Neural progenitor cell (in vitro differentiated cells): ENCODE data around the gene DUSP8. TPM values are rescaled to one million over a fixed set of nuclear protein-coding genes. Genes with fewer than 3 reads are reported as not detected.

Experiments used
- DNase-seq: peaks from one replicate; pipeline ENCODE4 v3.0.0-alpha.2; 2016; ENCODE audit warnings: low spot score
- H2AFZ ChIP-seq: fragments of 200-600 bp; sonication (generic); replicated peaks from 2 replicates; pipeline ENCODE4 v1.6.1; 2016; ENCODE audit warnings: antibody characterized with exemption
- H3F3A ChIP-seq: fragments of 200-600 bp; sonication (generic); 2 replicates; pipeline ENCODE4 v1.6.1; 2016; ENCODE audit warnings: antibody characterized with exemption, low read depth
- H3K27ac ChIP-seq: fragments of 200-600 bp; sonication (generic); 2 replicates; pipeline ENCODE4 v1.5.1; 2016; ENCODE audit warnings: mild to moderate bottlenecking
- H3K27me3 ChIP-seq: fragments of 200-600 bp; sonication (generic); 2 replicates; pipeline ENCODE4 v1.6.1; 2016; ENCODE audit warnings: mild to moderate bottlenecking, moderate library complexity
- H3K36me3 ChIP-seq: fragments of 200-600 bp; sonication (generic); 2 replicates; pipeline ENCODE4 v1.5.1; 2016
- H3K4me1 ChIP-seq: fragments of 200-600 bp; sonication (generic); 2 replicates; pipeline ENCODE4 v1.6.1; 2016; ENCODE audit warnings: mixed run types
- H3K4me2 ChIP-seq: fragments of 200-600 bp; sonication (generic); 2 replicates; pipeline ENCODE4 v1.6.1; 2016
- H3K4me3 ChIP-seq: fragments of 200-600 bp; sonication (generic); 2 replicates; pipeline ENCODE4 v1.5.1; 2016
- H3K79me2 ChIP-seq: fragments of 200-600 bp; sonication (generic); 2 replicates; pipeline ENCODE4 v1.6.1; 2016; ENCODE audit warnings: low read depth
- H3K9ac ChIP-seq: fragments of 200-600 bp; sonication (generic); 2 replicates; pipeline ENCODE4 v1.6.1; 2016
- H3K9me3 ChIP-seq: fragments of 200-600 bp; sonication (generic); 2 replicates; pipeline ENCODE4 v1.5.1; 2016; ENCODE audit warnings: low read depth
- H4K20me1 ChIP-seq: fragments of 200-600 bp; sonication (generic); 2 replicates; pipeline ENCODE4 v1.6.1; 2016; ENCODE audit warnings: low read depth
- H3K27ac Mint-ChIP-seq: 3 replicates; pipeline ENCODE4 v1.8.0; 2021; ENCODE audit warnings: mixed read lengths
- H3K27me3 Mint-ChIP-seq: 2 replicates; pipeline ENCODE4 v1.8.0; 2022; ENCODE audit warnings: low read depth, mild to moderate bottlenecking, inconsistent platforms, moderate library complexity, mixed read lengths; ENCODE audit not compliant: insufficient read depth
- H3K36me3 Mint-ChIP-seq: 3 replicates; pipeline ENCODE4 v1.8.0; 2021; ENCODE audit warnings: mixed read lengths
- H3K4me1 Mint-ChIP-seq: 3 replicates; pipeline ENCODE4 v1.8.0; 2021; ENCODE audit warnings: mixed read lengths
- H3K4me3 Mint-ChIP-seq: 3 replicates; pipeline ENCODE4 v1.8.0; 2021; ENCODE audit warnings: mild to moderate bottlenecking, moderate library complexity, mixed read lengths
- H3K9me3 Mint-ChIP-seq: 3 replicates; pipeline ENCODE4 v1.8.0; 2020; ENCODE audit warnings: mixed read lengths
- EZH2 ChIP-seq: fragments of 200-600 bp; sonication (generic); IDR thresholded peaks from 2 replicates; pipeline ENCODE4 v1.6.1; 2017; ENCODE audit warnings: antibody characterized with exemption, mild to moderate bottlenecking, moderate library complexity
- EZH2phosphoT487 ChIP-seq: fragments of 200-600 bp; sonication (generic); IDR thresholded peaks from 2 replicates; pipeline ENCODE4 v1.6.1; 2017; ENCODE audit warnings: antibody characterized with exemption
- total RNA-seq: library from RNA; depleted of rRNA; stranded (reverse); fragments of >200 nt; gene quantifications from 2 replicates; pipeline ENCODE4 v1.2.3, GENCODE V29; 2015; ENCODE audit warnings: low replicate concordance
- TF ChIP-seq, protein P1 (sequence below): fragments of 200-600 bp; sonication (generic); IDR thresholded peaks from 2 replicates; pipeline ENCODE4 v1.5.1; 2017; ENCODE audit warnings: antibody characterized with exemption, mild to moderate bottlenecking

Gene DUSP8, protein sequence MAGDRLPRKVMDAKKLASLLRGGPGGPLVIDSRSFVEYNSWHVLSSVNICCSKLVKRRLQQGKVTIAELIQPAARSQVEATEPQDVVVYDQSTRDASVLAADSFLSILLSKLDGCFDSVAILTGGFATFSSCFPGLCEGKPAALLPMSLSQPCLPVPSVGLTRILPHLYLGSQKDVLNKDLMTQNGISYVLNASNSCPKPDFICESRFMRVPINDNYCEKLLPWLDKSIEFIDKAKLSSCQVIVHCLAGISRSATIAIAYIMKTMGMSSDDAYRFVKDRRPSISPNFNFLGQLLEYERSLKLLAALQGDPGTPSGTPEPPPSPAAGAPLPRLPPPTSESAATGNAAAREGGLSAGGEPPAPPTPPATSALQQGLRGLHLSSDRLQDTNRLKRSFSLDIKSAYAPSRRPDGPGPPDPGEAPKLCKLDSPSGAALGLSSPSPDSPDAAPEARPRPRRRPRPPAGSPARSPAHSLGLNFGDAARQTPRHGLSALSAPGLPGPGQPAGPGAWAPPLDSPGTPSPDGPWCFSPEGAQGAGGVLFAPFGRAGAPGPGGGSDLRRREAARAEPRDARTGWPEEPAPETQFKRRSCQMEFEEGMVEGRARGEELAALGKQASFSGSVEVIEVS
- 0.09 and 0.28 TPM in 2 replicates for total RNA-seq

DNA sequence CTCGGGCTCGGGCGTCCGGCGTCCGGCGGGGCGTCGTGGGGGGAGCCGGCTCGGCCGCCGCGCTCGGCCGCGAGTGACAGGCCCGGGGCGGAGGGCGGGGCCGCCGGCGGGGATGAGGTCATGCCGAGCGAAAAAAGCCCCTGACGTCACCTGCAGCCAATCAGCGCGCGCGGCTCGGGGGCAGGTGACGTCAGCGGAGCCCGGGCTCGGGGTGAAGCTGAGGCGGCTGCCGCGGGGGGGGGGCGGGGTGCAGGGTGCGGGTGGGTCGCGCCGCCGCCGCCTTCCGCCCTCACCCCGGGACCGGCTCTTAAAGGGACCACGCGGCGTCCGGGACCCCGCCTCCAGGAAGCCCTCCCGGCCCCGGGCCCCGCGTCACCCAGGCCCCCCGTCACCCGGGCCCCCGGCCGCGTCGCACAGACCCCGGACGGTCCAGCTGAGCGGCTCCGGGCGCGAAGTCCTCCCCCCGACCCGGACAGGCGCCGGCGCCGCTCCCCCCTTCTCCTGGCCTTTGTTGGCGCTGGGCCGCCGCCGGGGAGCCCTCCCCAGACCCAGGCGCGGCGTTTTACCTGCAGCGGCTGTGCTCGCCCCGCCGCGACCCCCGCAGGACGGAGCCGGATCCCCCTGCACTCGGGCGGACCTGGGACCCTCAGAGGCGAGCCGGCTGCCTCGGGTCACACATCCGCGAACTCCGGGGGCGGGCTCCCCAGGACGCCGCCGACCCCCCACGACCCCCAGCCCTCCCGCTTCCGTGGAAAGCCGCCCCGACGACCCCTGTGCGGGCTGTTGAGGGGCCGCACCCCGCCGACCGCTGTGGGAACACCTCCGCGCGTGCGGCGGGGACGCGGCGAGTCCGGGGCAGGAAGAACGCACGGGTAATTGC lies at the start of gene DUSP8:
TSS of gene DUSP8 (minus strand) at position 75 of the 880 bp plus-strand sequence. CDS start 6,445 bp downstream, outside the sequence.
- peak; percentile 92 for DNase-seq
- Histone ChIP-seq H3K79me2 (no peaks in the 10 kb centered on the region), H3K4me1 (peaks cover 25% of the 10 kb centered on the region), H2AFZ (no peak within 1 kb of the TSS), H3K4me2 (peak within 1 kb of the TSS; percentile 86), H3K9ac (peak within 1 kb of the TSS; percentile 45), H3K9me3 (no peaks in the 10 kb centered on the region), H3K36me3 (no peaks in the 10 kb centered on the region), H3K4me3 (peak within 1 kb of the TSS; percentile 62), H3K27me3 (peaks cover 86% of the 10 kb centered on the region), H3K27ac (no peak within 1 kb of the TSS), H3F3A (peaks cover 23% of the 10 kb centered on the region), H4K20me1 (peaks cover 38% of the 10 kb centered on the region)
- TF ChIP-seq, protein P1, sequence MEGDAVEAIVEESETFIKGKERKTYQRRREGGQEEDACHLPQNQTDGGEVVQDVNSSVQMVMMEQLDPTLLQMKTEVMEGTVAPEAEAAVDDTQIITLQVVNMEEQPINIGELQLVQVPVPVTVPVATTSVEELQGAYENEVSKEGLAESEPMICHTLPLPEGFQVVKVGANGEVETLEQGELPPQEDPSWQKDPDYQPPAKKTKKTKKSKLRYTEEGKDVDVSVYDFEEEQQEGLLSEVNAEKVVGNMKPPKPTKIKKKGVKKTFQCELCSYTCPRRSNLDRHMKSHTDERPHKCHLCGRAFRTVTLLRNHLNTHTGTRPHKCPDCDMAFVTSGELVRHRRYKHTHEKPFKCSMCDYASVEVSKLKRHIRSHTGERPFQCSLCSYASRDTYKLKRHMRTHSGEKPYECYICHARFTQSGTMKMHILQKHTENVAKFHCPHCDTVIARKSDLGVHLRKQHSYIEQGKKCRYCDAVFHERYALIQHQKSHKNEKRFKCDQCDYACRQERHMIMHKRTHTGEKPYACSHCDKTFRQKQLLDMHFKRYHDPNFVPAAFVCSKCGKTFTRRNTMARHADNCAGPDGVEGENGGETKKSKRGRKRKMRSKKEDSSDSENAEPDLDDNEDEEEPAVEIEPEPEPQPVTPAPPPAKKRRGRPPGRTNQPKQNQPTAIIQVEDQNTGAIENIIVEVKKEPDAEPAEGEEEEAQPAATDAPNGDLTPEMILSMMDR: no peak
- peak; percentile 97 for TF ChIP-seq EZH2
- peak; percentile 94 for TF ChIP-seq EZH2phosphoT487
- Mint-ChIP-seq H3K36me3 (no peaks in the 10 kb centered on the region), H3K27ac (no peak within 1 kb of the TSS), H3K9me3 (no peaks in the 10 kb centered on the region), H3K4me1 (peaks cover 15% of the 10 kb centered on the region), H3K4me3 (peak within 1 kb of the TSS; percentile 74), H3K27me3 (peaks cover 36% of the 10 kb centered on the region)

DNA sequence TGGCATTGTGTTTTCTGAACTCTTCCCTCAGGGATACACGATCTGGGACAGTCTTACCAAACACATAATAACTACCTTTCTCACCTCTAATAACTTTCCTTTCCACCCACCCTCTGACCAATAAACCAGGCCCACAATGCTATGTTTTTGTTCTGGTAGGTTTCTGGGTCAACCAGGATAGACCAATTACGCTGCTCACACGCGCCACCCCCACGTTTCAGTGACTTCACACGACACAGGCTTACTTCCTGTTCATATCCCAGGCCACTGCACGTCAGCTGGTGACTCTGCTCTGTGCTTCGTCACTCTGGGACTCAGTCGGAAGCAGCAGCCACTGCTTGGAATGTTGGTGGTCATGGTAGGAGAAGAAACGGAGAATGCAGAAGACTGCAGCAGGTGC lies 47.4 kb upstream of the DUSP8 start:
- Histone ChIP-seq H3K9ac (no peak overlapping the region), H3K4me2 (no peak overlapping the region), H3K4me1 (no peaks in the 10 kb centered on the region), H3K27ac (no peak overlapping the region), H3K9me3 (no peaks in the 10 kb centered on the region), H3K36me3 (no peaks in the 10 kb centered on the region), H3F3A (no peaks in the 10 kb centered on the region), H3K27me3 (peaks cover 12% of the 10 kb centered on the region), H2AFZ (no peak overlapping the region), H3K4me3 (no peak overlapping the region), H3K79me2 (no peaks in the 10 kb centered on the region), H4K20me1 (no peaks in the 10 kb centered on the region)
- peaks cover 4% of the 10 kb centered on the region for H3K9me3 Mint-ChIP-seq
- no peak overlapping the region for H3K4me3 Mint-ChIP-seq
- no peaks in the 10 kb centered on the region for H3K36me3 Mint-ChIP-seq
- TF ChIP-seq, protein P1: no peak
- TF ChIP-seq EZH2 (no peak), EZH2phosphoT487 (no peak)
- H3K4me1 Mint-ChIP-seq: peaks cover 3% of the 10 kb centered on the region
- no peak overlapping the region for H3K27ac Mint-ChIP-seq
- no peak for DNase-seq
- H3K27me3 Mint-ChIP-seq: peaks cover 23% of the 10 kb centered on the region

DNA sequence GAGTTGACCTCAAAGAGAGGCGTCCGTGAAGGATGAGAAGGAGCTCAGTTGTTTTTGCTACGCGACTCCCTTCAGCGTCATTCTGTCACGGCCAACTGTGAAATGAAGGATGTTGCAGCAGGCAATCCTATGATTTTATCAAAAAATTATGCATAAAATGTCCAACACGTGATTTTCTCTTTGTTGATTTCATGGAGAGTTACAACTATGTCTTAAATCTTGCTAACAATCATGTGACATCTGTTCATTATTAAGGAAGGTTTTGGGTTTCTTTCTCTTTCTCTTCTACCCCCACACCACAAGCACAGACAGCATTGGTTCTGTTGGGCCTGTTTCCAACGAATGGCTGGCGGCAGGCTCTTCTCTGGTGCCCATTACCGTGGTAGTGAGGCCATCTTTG lies 46.2 kb upstream of the DUSP8 start:
- Histone ChIP-seq H3K36me3 (no peaks in the 10 kb centered on the region), H3K4me1 (no peaks in the 10 kb centered on the region), H3K27ac (no peak overlapping the region), H2AFZ (no peak overlapping the region), H3F3A (no peaks in the 10 kb centered on the region), H3K27me3 (peaks cover 12% of the 10 kb centered on the region), H3K79me2 (no peaks in the 10 kb centered on the region), H3K4me3 (no peak overlapping the region), H4K20me1 (no peaks in the 10 kb centered on the region), H3K4me2 (no peak overlapping the region), H3K9me3 (no peaks in the 10 kb centered on the region), H3K9ac (no peak overlapping the region)
- DNase-seq: no peak
- no peak overlapping the region for H3K4me3 Mint-ChIP-seq
- peaks cover 4% of the 10 kb centered on the region for H3K9me3 Mint-ChIP-seq
- H3K36me3 Mint-ChIP-seq: no peaks in the 10 kb centered on the region
- peaks cover 18% of the 10 kb centered on the region for H3K27me3 Mint-ChIP-seq
- peaks cover 3% of the 10 kb centered on the region for H3K4me1 Mint-ChIP-seq
- TF ChIP-seq, protein P1: no peak
- TF ChIP-seq EZH2 (no peak), EZH2phosphoT487 (no peak)
- no peak overlapping the region for H3K27ac Mint-ChIP-seq
